Limb (tissue), 2 donors: ENCODE data around the gene TMEM229A.
A peak's percentile ranks its signal among the peaks of the same experiment; 100 is the strongest.
"Not testable (repeated sequence)": the region's sequence is repeated elsewhere in the genome, so short reads cannot be mapped to it uniquely, and the experiment has no call there.

Experiments used
- DNase-seq, 2 donors: peaks; one replicate each; pipeline ENCODE4 v3.0.0-alpha.2; 2016; ENCODE audit errors: extremely low spot score in 2 of 2

The TMEM229A gene

DNA sequence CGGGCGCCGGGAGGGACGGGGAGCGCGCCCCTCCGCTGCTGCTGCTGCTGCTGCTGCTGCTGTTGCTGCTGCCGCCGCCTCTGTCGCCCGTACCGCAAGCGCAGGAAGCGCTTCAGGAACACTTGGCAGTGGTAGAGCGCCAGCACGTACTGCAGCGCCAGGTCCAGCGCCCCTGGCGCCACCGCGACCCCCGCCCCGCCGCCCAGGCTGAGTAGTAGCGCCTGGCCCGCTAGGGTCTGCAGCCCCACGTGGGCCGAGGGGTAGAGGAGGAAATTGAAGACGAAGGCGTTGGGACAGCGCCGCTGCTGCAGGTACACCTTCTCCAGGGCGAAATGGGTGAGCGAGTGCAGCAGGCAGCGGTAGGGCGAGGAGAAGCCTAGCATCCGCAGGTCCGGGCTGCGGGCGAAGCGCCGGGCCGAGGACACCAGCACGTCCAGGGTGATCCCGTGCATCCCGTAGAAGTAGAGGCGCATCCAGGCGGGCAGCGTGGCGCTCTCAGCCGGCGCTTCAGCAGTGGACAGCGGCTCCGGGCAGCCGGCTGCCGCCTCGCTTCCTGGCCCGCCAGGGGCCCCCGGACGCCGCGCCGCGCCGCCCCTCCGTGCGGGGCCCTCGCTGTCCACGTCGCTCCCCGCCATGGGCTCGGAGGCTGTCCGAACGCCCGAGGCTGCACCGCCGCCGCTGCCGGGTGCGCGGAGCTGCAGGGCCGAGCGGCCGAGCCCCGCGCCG lies at the start of gene TMEM229A:
Gene TMEM229A (minus strand): TSS at position 699 of the 726 bp plus-strand sequence. CDS start 64 bp downstream, at position 635.
- DNase-seq, result peak; percentile 21 to 75

DNA sequence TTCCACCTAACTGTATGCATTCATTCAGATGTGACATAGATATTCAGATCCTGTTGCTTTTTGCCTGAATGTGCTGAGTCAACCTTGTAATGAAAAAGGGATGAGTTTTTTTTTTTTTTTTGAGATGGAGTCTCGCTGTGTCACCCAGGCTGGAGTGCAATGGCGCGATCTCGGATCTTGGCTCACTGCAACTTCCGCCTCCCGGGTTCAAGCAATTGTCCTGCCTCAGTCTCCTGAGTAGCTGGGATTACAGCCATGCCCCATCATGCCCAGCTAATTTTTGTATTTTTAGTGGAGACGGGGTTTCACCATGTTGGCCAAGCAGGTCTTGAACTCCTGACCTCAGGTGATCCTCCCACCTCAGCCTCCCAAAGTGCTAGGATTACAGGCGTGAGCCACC lies 49.4 kb upstream of the TMEM229A start:
- not testable (repeated sequence) for DNase-seq

DNA sequence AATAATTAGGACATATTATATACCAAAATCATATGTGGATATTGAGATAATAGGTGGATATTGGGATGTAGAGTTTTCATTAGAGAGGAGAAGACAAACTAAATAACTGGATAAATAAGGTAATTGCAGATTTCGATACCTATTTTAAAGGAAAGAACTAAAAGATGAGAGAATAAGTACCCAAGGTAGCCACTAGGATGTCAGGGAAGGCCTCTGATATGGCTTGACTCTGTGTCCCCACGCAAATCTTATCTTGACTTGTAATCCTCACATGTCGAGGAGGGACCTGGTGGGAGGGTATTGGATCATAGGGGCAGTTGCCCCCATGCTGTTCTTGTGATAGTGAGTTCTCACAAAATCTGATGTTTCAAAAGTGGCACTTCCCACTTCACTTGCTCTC lies 44.7 kb upstream of the TMEM229A start:
- no peak for DNase-seq

DNA sequence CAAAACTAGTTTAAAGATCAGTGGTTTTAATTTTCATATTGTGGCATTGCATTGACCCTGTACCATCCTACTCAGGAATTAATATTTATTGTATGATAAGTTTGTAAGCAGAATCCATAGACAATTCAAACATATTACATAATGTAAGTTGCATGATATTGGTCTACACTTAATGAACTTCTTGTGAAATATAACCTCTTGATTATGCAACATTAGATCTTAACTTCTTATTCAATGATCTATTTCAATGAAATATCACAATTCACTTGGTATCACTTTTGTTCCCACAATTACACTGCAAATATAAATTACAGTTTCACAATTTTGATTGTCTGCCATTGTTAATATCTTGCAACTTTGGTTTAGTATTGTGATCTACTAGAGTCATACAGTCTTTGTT lies 44.0 kb upstream of the TMEM229A start:
- no peak for DNase-seq

DNA sequence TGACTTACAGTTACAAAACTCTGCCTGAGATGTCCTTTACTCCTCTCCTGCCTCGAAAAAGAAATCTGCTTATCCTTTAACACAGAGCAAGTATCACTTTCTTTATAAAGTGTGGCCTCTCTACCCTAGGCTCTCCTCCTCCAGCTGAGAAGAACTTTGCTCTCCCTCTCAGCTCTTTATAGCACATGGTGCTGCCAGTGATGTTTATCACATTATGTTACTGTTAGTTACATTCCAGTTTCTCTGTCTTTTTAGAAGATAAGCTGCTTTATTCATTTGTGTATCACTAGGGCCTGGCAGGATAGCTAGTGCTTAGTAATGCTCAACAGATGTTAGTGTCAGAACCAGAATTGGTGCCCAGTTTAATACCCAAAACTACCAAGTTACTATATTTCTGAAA lies 41.1 kb upstream of the TMEM229A start:
- no peak for DNase-seq

DNA sequence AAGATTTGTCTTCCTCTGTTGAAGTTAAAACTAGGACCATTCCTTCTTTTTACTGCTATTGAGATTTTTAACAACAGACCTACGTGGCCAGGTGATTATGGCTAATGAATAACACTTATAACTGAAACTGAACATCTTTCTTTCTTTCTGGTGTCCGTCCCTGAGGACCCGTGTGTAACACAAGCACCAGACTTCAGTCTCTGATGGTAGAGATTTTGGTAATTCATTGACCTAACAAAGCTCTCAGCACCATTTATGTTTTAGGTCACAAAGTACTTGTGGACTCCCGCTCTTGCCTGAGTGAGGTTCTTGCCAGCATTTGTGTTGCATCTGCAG lies 40.4 kb upstream of the TMEM229A start:
- no peak for DNase-seq

DNA sequence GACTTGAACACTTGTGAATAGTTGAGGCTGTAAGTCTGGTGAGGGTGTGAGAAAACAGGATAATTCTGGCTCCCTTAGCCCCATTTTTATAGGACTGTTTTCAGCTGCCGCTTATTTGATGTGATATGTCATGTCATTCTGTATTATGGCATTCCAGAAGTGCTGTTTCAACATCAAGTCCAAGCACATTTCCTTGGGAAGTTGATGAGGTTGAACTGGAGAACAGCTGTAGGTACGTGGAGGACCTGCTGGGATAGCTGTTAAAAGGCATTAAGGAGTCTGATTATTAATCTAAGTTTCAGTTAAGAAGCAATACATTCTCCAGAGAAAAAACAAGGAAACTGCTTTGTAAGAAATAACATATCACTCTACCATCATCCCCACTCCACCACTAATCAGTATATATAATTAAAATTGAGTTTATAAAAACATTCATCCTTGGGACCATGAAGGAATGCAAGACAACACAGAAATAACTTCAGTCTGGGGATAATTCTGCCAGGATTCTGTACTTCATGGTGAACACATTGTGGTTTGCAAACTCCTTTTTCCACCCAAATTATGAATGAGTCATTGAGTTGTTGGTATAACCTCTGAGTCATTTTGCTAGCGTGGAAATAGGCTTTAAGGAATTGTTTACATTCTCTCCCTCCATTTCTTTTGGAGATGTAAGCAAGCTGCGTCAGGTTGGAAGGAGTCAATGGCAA lies 39.9 kb upstream of the TMEM229A start:
- DNase-seq, result no peak

DNA sequence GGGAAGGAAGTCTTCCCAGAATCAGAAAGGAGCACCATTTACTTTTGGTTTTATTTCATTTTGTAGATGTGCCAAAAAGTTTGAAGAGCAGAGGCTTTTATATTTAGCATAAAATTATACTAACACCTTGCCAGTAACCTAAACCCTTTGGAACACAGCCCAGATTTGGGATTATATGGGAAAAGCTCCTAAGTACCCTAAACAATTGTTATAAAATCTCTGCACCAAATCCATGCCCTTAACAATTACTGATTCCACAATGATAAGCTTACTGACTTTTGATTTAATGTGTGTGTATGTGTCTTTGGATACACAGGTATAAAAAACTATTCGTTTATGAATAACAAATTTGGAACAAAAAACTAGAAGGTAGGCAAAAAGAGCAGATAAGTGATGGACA lies 39.0 kb upstream of the TMEM229A start:
- no peak for DNase-seq

DNA sequence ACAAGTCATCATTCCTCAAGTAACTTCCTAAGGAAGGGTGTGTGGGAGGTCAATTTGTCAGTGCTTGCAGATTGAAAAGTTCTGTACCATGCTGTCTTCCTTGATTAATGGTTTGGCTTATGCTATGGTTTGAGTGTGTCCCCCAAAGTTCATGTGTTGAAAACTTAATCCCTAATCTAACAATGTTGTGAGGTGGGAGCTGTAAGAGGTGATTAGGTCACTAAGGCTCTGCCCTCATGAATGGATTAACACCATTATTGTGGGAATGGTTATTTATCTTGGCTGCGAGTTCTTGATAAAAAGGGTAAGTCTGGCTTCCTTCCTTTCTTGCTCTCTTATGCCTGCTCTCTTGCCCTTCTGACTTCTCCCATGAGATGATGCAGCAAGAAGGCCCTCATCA lies 29.3 kb upstream of the TMEM229A start:
- no peak for DNase-seq

DNA sequence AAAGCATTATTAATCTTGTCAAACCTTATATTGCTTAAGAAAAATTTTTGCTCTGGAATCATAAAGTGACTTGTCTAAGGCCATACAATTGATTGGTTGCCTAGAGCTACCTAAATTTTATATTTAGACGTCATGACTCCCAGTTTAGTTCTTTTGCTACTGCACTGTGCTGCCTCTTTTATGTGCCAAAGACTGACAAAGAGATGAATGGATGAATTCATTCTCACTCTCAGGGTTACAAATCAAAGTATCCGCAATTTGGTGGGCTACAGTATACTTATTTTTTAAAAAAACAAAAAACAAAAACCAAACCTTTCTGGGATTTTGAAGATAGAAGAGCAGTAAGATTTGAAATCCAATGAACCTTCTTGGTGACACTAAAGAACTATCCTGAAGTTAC lies 27.7 kb upstream of the TMEM229A start:
- no peak for DNase-seq

DNA sequence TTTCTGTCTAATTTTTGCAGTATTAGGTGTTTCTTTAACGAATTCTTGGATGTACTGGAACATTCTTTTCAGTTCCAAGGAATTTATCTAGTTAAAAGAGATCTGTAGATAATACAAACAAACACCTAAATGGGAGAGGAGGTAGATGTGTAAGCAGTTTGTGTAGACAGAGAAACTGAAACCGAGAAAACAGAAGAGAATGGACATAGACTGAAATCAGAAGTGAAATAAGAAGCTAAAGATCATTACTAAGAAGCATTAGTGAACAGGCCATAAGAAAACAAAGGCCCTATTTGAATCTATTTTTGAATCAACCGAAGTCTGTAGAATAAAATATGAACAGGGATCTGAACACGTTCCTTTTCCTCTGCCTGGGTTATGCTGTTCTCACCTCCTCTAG lies 26.5 kb upstream of the TMEM229A start:
- DNase-seq, result no peak

DNA sequence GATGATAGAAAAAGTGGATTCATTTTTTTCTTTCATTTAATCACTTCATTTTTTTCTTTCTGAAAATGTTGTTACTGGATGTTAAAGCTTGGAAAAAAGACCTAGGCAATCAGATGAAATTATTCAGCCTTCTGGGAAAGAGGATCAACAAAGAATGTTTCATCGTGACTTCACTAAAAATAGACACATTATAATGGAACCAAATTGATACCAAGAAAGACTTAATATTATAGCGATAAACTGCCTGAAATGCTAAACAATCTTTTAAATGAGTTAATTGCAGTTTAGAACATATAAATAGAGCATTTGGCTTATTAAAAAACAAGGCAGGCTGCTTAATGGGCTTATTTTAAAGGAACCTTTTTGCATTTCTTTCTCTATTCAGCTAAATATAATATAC lies 25.6 kb upstream of the TMEM229A start:
- no peak for DNase-seq

DNA sequence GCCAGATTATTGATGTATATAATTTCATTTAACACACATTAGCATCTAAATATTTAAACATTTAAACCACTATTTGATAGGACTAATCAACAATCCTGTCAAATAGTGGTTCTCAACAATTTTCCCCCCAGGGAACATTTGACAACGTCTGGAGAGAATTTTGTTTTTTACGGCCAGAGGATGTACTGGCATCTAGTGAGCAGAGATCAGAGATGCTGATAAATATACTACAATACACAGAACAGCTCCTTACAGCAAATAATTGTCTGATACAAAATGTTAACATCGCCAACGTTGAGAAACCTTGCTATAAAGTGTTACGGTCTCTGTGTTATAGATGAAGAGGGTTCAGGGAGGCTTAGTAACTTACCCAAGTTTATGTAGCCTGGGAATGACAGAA lies 25.0 kb upstream of the TMEM229A start:
- DNase-seq, result no peak

DNA sequence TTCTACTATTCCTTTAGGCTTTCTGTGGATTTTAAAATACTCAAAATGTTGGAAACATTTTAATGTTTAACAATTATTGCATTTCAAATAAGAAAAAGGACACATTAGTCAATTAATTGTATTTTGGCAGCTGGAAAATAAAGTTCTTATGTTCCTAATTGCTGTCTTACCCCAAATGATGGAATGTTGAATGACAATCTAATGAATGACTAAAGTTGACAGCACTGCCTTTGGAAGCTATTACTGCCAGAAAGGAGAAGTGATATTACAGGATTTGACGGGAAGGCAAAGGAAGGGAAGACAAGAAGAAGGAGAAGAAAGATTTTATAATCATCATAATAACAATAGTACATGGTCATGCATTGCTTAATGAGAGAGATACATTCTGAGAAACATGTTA lies 23.4 kb upstream of the TMEM229A start:
- no peak for DNase-seq

DNA sequence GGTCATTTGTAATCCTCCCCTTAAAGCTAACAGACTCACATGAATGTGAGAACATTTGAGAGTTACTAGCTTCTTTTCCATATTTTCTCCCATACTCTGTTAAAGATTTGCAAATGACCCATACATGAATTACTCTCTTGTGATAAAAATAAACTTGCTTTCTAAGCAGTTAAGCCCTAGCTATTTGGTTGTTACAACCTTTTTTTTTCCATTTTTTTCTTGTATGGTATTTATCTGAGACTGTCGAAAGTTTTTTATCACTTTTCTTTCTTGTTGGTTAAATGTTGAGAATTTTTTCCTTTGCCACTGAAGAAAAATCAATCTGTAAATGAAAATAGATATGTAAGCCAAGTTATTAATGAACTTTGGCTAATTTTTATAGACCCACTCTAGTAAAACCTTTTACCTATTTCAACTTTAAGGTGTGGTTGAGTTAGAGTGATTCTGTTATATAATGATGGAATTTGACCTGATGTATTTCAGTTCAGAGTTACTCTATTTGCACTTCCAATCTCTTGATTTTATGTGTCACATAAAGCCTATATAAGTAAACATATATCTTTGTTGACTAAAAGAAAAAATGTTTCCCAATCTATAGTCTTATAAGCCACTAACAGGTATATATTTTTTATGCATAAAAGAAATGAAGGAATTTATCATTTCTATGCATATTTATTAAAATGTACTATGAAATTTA lies 19.0 kb upstream of the TMEM229A start:
- no peak for DNase-seq

DNA sequence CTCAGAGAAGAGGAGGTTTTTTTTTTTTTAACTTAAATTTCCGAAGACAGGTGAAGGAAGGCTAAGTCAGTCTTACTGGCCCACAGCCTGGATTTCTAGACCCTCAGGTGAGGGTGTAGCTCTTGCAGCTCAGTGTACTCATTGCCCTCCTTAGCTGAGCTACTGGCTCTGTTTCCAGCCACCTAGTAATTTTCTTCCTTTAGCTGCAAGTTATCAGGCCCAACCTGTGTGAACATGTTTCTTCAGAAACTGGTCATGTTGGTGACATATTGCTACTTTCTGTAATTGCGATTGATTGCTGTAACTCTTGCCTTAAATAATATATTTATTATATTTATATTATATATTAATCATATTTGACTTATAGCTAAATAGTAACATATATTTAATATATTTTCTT lies 10.0 kb upstream of the TMEM229A start:
- DNase-seq, result no peak

DNA sequence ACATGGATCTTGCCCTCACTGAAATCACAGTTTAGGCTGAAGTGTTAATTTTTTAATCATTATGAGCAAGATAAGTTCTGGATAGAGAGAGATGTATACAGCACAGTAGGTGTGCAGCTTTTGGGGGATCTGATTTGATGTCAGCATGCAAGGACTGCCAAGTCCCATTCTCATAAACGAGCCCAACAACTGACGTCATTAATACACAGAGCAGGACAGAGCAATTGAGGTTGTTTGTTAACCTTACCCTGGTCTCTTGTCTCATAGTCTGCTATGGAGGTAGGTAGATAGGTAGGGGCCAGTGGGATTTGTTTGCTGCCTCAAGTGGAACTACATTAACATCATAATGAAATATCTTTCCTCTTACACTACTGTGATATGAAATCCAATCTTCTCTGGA lies 8.6 kb upstream of the TMEM229A start:
- DNase-seq, result no peak

DNA sequence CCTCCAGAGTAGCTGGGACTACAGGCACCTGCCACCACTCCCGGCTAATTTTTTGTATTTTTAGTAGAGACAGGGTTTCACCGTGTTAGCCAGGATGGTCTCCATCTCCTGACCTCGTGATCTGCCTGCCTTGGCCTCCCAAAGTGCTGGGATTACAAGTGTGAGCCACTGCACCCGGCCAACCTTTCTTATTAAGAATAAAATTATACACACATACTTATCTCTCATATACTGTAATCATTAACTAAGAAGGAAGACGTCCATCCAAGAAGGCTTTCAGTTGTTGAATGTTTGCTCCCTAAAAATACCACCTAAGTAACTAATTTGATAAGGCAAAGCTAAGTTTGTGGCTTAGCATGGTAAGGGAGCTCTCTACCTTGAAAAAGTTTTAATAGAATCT lies 5.0 kb upstream of the TMEM229A start:
- DNase-seq, result not testable (repeated sequence)

DNA sequence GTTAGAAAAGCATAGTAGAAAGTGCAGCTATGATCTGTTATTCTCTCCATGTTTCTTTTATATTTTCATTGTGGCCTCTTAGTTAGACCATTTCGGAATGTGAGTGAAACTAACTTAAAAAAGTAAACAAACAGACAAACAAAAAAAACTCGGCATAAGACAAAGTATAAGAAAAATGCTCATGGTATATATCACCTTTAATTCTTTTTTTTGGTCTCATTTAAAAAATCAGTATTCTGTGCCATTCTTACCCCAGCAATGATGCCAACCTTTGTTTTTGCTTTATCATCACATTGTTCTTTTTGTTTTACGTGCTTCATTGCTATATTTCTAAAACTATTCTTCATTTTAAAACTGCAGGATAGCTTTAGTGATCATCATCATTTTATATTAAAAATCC lies 2.8 kb upstream of the TMEM229A start:
- DNase-seq, result no peak

DNA sequence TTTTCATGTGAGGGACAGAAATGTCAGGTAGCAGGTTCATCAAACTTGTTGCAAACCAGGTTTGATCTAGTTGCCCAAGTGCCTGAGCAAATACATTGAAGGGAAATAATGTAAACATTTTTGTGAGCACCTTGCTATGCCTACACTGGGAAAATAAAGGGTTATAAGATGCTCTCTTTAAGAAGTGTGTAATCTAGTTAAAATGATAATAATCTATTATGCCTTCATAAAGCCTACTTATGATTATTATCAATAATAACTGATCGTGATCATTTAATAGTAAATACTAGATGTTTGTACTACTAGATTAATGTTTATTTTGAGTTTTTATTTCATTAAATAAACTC lies 1.9 kb upstream of the TMEM229A start:
- no peak for DNase-seq

DNA sequence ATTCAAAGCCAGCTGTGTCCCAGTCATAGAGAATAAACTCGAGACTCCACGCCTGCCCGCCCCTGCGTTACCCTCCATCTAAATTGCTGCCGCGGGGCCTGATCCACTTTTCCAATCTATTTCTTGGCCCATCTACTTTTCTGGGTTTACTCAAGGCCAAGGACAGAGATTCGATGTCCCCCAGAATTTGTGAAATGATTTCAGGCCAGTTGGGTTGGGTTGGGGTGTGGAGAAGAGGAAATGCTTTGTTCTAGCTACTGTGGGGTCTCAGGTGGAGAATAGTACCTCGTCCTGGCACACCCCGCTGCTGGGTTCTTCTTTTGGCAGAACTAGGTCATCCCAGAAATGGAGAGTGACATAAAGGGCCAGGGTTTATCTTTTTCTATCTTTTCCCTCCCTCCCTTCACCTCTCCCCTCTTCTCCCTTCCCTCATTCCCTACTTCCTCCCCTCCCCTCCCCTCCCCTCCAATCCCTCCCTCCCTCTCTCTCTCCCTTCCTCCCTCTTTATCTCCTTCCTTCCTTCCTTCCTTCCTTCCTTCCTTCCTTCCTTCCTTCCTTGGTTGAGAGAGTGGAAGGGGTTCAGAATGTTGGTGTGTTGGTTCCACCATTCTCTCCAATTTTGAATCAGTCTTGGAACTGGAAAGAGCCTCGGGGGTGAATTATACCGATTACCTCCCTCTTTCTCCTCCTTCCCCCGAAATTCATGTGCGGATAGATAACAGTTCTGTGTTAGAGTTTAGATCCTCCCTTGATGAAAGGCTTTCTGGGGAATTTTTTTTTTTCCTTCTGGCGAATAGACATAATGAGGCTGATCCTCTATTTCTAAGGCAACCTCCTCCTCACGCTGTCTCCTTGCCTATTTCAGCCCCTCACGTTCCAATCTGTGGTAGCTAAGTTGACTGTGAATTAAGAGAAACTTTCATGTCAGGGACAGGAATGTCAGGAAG lies 1.2 kb upstream of the TMEM229A start:
- DNase-seq, result no peak
